Panc1 (cell line): ENCODE data around the gene CTRB1.
"Not testable (repeated sequence)": the region's sequence is repeated elsewhere in the genome, so short reads cannot be mapped to it uniquely, and the experiment has no call there.

Experiments
- CTCF ChIP-seq: fragments of 450-650 bp; IDR thresholded peaks from 2 replicates; pipeline ENCODE4 v1.5.1; 2017; ENCODE audit warnings: mild to moderate bottlenecking
- POLR2AphosphoS5 ChIP-seq: IDR thresholded peaks from 2 replicates; pipeline ENCODE4 v1.6.1; 2012; ENCODE audit warnings: mild to moderate bottlenecking, low read depth, low read length, moderate library complexity
- TCF7L2 ChIP-seq: IDR thresholded peaks from 2 replicates; pipeline ENCODE4 v1.6.1; 2011; ENCODE audit warnings: mild to moderate bottlenecking, low read depth, low read length, inconsistent platforms

- TF ChIP-seq CTCF, POLR2AphosphoS5, TCF7L2: not testable (repeated sequence)
Observed at GRCh38 chr16:75211286-75211685, 7.5 kb upstream of the CTRB1 start.
